GM19351 (cell line): ENCODE measurements around the gene FLG2.

Source experiments
- ATAC-seq: cut with Tn5 transposase; IDR thresholded peaks from one replicate; pipeline ENCODE4 v1.9.1; 2021; ENCODE audit warnings: mild to moderate bottlenecking, moderate library complexity; ENCODE audit not compliant: unreplicated experiment

FLG2 gene

DNA sequence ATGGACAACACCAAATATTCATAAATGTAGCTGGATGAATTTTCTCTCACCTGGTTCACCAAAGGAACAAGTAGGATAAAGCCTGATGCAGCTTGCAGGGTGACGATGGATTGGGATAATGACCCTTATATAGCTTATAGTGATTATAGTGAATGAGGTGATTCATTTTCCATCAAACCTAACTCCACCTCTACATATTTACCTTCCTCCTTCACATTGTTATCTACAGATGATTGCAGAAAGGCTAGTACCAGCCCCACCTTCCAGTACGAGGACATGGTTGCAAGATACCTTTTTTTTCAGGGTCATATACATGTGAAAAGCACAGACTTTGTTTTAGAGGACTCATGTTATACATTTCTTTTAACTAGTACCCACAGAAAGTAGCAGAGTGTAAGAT lies at the start of gene FLG2:
Gene FLG2 (minus strand): TSS at position 101 of the 400 bp plus-strand sequence. CDS start 1,122 bp downstream, outside the sequence.
- ATAC-seq = no peak

- no peak for ATAC-seq
Measured at GRCh38 chr1:152408664-152409063, 48.9 kb upstream of the FLG2 start.

DNA sequence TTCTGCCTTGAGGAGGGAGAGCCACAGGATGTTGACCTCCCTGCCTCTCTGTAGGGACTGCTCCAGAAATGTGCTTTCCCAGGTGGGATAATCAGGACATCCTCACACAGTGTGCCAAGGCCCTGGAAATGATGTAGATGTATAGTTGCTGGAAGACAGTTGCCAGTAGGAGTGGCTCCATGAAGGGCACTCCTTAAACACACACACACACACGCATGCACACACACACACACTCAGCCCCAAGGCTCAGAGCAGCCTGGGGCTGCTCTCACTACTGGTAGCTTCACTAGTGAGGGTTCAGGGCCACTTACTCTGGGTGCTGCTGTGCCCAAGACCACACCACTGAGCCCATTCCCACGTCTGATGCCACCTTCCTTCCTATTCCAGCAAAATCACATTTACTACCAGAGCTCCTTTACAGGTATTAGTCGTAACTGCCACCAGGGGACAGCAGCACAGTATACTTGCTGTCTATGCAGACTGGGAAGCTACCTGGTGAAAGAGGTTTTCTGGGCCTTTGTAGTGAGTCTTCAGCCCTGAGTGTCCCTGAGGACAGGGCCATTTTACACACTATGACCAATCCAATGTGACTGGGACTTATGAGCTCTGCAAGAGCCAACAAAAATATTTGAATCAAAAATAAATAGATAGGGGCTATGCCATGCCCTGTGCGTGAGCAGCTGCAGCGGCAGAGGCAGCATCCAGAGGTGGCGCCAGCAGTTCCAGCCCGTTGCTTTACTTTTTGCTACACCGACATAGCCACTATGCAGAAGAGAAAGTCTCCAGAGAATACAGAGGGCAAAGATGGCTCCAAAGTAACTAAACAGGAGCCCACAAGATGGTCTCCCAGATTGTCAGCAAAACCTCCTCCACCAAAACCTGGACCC lies 39.2 kb upstream of the FLG2 start:
- no peak for ATAC-seq

DNA sequence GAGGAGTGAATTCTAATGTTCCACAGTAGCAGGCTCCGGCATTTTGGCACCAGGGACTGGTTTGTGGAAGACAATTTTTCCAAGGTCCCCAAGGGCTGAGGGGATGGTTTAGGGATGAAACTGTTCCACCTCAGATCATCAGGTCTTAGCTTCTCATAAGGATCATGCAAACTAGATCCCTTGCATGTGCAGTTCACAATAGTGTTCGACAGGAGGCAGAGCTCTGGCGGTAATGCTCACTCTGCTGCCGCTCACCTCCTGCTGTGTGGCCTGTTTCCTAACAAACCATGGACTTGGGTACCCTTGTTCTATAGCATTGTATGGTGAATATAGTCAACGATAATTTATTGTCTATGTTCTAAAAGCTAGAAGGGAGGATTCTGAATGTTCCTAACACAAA lies 37.7 kb upstream of the FLG2 start:
- no peak for ATAC-seq

GRCh38 chr1:152394151-152394550 lies 34.3 kb upstream of the FLG2 start:
- ATAC-seq = no peak

DNA sequence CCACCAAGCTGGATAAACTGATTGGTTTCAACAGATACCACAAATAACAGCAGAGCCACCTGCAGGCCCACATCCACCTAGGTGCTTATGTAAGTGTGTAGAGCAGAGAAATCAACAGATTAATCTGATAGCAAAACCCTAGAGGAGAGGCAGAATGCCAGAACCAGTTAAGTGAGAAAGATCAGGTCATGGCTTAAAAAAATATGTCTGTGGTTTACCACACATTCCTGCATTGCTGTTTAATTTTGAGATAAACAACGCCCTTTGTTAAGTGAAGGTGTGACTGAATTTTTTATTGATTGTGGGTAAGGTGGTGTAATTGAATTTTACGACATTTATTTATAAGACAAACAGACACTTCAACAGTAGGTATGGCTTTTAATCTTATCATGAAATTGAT lies 33.1 kb upstream of the FLG2 start:
- no peak for ATAC-seq

DNA sequence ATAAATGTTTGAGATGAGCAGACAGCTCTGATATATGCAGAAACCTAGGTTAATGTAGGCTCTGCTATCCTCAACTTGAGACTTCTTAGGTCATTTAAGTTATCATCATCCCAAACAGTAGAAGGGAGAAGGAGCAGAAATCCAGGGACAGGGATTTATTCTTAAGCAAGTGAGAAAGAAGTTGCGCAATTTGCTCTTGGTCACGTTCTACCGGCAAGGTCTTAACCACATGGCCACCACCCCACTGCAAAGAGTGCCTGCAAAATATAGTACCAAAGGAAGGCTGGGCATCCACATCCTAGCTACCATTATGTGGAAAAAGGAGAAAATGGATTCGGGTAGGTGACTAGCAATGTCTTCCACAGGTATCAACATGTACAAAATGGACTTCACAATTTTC lies 29.1 kb upstream of the FLG2 start:
- ATAC-seq = no peak

DNA sequence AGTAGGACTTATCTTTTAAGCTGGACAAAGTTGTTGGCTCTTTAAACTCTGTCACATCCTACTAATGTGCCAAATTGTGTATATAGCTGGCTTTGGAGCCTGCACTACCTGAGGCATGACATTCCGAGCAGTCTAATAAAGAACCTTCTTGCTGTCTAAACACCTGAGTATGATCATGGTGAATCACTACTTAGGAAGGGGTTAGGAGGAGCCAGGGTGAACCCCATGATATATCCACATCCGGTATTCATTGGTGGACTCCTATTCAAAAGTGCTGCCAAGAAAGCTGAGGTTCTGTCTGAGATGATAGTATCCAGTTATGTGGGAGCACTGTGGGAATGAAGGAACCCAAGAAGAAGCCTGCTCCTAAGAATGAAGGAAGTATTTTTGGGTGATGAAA lies 27.1 kb upstream of the FLG2 start:
- no peak for ATAC-seq

- no peak for ATAC-seq
Measured at GRCh38 chr1:152380932-152381331, 21.1 kb upstream of the FLG2 start.

- no peak for ATAC-seq
Measured at GRCh38 chr1:152374451-152374850, 14.6 kb upstream of the FLG2 start.

DNA sequence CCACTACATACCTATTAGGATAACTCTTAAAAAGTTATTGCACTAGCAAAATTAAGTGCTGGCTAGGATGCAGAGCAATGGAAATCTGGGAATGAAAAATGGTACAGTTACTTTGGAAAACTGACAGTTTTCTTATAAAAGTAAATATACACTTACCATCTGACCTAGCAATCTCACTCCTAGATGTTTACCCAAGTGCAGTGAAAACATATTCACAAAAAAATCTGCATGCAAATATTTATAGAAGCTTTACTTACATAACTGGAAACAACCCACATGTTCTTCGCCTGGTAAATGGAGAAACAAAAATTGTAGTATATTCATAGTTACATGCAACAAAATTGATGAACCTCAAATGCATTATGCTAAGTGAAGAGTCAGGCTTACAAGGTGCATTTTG lies 12.9 kb upstream of the FLG2 start:
- no peak for ATAC-seq

DNA sequence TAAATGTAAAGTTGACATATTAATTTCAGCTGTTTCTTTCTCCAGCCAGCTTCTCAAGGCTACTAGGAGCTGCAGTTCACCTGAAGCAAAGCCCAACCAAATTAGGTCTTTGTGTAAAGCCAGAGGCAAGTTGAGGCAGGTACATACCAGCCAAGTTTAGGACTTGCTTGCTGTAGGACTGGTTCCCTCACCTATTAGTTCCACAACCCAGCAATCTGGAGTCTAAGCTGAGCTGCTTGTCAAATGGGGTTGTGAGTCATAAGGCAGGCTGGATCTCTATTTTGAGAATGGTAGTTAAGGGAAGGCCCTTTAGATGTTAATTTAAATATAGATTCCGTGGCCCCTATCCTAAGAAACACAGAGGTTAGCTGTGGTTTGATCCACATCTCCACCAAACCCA lies 7.6 kb upstream of the FLG2 start:
- ATAC-seq = no peak

- no peak for ATAC-seq
Measured at GRCh38 chr1:152356736-152357135, 3.1 kb downstream of the FLG2 start.

DNA sequence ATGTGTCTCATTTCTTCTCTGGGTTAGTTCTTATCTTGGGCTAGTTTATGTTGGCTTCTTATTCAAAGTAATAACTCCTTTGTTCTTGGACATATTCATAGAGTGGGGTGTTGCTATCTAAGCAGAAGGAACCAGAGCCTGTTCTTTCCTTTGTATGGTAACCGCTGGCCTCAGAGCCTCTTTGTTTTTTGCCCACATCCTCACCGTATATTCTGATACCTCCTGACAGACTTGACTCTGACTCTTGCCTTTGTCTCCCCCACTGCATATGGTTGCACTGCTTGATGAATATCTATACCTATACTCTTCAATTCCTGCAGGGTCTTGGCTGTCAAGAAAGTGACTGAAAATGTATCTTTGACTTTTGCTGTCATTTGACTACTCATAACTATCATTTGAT lies 10.2 kb downstream of the FLG2 start:
- ATAC-seq = no peak

DNA sequence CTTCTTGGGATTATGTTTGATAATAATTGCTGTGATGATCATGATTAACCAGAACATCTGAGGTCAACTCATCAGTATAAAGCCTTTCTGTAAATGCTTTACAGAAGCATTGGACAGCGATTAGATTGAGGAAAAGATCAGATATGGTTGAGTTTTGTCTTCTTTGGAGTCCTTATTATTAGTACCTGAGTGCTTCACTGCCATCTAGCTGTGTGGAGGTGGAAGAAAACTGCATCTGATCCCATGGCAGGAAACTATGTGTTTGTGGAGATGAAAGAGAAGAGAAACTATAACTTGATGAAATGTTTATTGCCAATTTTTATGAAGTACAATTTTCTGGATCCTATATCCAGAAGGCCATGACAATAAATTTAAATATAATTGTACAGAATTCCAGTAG lies 11.4 kb downstream of the FLG2 start:
- ATAC-seq = no peak

- no peak for ATAC-seq
Measured at GRCh38 chr1:152347116-152347728, 12.6 kb downstream of the FLG2 start.

DNA sequence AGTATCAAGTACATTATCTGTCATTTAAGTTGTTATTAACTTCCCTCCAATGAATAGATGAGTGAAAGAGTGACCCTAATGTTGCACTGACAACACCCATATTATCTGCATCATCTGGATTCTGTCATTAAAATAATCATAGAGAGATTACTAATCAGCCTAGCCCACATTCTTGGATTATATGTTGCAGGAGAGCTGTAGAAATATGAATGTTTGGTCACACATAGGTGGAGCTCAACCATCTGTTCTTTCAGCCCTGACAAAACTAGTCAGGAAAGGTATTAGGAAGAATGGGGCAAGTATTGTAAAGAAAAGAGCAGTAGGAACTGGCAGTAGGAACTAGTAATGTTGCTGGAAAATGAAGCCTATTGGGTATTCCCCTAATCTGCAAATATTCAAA lies 15.4 kb downstream of the FLG2 start:
- no peak for ATAC-seq

- ATAC-seq = no peak
Measured at GRCh38 chr1:152343006-152343405, 16.8 kb downstream of the FLG2 start.

- ATAC-seq = no peak
Measured at GRCh38 chr1:152335399-152335798, 24.4 kb downstream of the FLG2 start.

DNA sequence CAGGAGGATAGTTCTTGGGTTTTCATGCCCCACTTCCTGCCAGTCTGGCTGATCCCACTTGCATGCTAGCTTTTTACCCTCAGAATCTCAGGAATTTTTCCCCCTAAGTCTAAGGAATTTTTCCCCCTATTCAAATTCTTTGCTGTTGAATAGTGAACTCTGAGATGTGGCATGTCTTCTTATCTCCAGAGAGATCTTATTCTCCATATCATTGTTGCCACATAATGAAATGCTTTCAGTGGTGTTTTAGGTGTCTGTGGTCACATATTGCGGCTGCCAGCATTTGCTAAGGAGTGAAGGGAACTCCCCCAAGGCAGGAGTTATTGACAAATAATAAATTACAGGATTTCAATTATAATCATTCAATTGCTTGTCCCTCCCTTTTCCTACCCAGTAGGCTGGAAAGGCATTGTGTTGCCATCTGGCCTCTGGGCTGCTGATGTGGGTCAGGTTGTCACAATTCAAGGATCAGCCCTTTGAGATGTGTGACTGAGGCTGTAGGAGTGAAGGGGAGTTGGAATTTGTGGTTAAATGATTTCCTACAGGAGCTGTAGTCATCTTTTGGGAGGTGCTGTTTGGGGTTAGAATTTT lies 30.9 kb downstream of the FLG2 start:
- no peak for ATAC-seq

- no peak for ATAC-seq
Measured at GRCh38 chr1:152325111-152325510, 34.7 kb downstream of the FLG2 start, which contains the start of gene FLG. FLG (minus strand) TSS chr1:152325239; CDS start chr1:152315456, 9,783 bp downstream.

- no peak for ATAC-seq
Measured at GRCh38 chr1:152313970-152314369, 45.8 kb downstream of the FLG2 start.
